GM21423 (cell line): ENCODE data around the gene OSBPL6.
"Not testable (repeated sequence)": the region's sequence is repeated elsewhere in the genome, so short reads cannot be mapped to it uniquely, and the experiment has no call there.

ENCODE experiments used
- ATAC-seq: cut with Tn5 transposase; IDR thresholded peaks from one replicate; pipeline ENCODE4 v1.9.1; 2021; ENCODE audit warnings: mild to moderate bottlenecking, moderate library complexity; ENCODE audit not compliant: unreplicated experiment

OSBPL6 gene

GRCh38 chr2:178394859-178395258, 200.5 kb downstream of the OSBPL6 start:
- ATAC-seq = no peak

DNA sequence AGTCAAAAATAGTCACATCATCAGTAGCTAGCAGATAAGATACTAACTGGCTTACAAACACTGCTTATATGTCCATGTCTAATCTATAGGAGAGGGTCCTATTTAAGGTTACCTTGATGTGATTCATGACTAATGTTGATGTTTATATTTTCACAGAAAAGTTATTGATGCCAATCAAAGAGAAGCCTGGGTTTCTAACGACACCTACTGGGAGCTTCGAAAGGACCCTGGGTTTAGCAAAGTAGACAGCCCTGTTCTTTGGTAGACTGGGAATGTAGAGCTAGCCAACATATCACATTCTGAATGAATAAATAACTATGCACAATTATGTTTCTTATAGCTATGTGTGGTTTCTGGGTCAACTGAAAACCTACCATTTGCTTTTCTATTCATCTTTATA, 201.0 kb downstream of the OSBPL6 start:
- no peak for ATAC-seq

DNA sequence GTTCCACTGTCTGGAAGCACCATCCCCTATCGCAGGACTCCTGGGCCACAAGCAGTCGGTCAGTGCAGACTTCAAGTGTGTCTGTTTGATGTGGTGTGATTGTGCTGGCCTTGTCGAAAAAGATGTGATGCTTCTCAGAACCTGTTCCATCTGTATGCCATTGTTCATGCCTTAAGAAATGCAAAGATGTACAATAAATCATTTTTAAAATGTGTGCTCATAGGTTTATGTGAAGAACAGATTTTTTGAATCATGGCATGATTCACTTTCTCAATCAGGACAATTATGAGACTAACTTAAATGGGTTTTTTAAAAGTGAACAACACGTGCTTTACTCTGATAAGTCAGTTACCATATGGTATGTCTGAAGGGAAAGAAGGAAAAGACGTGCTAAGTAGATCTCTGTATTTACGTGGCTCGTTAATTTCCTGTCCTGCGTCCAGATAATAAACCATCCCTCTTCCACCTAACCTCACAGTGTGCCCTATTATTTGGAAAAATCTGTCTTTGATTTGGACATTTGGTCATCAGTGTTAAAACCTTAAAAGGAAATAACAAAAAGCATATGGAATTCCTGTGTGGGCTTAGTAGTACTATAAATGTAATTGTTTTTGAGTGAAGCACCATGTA, 201.7 kb downstream of the OSBPL6 start:
- no peak for ATAC-seq

GRCh38 chr2:178397002-178397605, 202.8 kb downstream of the OSBPL6 start:
- peak; percentile 89 for ATAC-seq

- ATAC-seq = no peak
These were observed 207.7 kb downstream of the OSBPL6 start for GRCh38 chr2:178401994-178402437.

- ATAC-seq = peak; percentile 38
These were observed 209.5 kb downstream of the OSBPL6 start for GRCh38 chr2:178403671-178404306.

GRCh38 chr2:178404368-178404767, 210.1 kb downstream of the OSBPL6 start:
- ATAC-seq = peak; percentile 100

- no peak for ATAC-seq
These were observed 214.9 kb downstream of the OSBPL6 start for GRCh38 chr2:178409261-178409660.

GRCh38 chr2:178412047-178412446, 217.7 kb downstream of the OSBPL6 start:
- ATAC-seq = no peak

DNA sequence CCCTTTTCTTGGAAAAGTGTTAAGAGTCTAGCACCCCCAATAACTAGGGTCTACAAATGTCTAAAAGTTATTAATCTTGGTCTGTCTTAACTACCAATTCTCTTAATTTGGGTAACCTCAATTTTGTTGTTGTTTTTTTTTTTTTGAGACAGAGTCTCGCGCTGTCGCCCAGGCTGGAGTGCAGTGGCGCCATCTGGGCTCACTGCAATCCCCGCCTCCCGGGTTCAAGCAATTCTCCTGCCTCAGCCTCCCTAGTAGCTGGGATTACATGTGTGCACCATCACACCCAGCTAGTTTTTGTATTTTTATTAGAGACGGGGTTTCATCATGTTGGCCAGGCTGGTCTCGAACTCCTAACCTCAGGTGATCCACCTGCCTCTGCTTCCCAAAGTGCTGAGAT, 218.1 kb downstream of the OSBPL6 start:
- not testable (repeated sequence) for ATAC-seq

DNA sequence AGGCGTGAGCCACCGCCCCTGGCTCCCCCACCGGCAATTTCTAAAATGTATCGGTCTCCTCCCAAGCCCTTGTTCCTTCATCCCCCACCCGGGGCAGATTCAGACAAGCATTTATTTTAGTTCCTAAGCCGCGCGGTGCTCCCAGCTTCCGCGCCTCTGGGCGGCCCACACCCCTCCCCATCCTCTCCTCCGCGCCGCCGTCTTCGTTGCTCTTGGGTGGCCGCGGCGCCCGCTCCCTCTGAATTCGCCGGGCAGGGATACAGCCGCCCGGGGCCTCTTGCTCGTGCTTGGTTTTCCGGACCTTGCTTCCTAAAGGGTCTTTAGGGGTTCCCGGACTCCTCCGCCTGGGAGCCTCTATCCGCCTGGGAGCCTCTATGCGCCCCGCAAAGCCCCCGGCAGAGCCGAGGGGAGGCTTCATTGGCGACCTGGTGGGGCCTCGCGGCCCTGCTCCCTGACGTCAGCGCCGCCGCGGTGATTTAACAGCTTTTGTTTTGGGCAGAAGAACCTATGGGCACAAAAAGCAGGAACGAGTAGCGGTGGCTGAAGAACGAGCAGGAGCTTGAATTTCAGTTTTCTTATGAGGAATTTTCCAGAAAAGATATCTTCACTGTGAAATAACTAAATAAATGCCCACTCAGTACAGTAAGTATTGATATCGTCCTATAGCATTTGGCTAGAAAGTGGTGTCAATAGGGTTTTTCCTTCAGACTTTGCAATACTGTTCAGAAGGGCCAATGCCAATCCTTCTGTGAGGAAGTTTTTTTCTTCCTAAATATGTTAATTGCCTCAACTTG, 219.4 kb downstream of the OSBPL6 start:
- ATAC-seq = peak; percentile 73

GRCh38 chr2:178414266-178415247, 220.2 kb downstream of the OSBPL6 start:
- peak; percentile 85 for ATAC-seq

- ATAC-seq = no peak
These were observed 221.7 kb downstream of the OSBPL6 start for GRCh38 chr2:178415979-178416378.

DNA sequence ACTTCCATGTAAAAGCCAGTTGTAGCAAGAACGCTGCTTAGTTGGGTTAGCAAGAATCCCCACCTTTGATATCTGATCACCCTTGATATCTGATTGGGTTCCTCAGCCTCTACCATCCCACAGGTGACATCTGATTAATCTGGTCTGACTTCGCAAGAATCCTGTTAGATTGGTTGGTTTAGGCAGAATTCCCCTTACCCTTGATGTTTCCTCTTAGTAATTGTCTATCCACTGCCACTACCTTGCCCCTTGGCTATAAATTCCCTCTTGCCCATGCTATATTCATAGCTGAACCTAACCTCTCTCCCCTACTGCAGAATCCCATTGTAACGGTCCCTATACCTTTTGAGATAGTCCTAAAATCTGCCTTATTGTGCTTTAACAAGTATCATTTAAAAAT, 223.6 kb downstream of the OSBPL6 start:
- ATAC-seq = no peak

GRCh38 chr2:178418426-178418825, 224.1 kb downstream of the OSBPL6 start:
- ATAC-seq = no peak

DNA sequence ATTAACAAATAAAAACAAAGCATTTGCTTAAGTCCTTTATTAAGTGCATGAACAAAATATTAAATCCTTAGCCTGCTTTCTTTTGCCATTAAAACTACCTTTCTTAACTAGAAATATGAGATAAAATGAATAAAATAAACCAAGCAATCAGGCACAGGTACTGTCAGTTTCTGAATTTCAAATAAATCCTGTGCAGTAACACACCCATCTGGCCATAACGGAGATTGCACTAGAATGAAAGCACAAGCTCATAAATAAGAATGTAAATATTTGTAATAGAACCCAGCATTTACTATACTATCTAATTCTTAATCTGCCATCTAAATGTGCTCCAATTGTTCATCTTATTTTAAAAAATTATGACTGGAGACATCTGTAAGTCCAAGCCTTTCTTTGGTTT, 224.8 kb downstream of the OSBPL6 start:
- no peak for ATAC-seq

GRCh38 chr2:178420463-178420999, 226.2 kb downstream of the OSBPL6 start:
- no peak for ATAC-seq

DNA sequence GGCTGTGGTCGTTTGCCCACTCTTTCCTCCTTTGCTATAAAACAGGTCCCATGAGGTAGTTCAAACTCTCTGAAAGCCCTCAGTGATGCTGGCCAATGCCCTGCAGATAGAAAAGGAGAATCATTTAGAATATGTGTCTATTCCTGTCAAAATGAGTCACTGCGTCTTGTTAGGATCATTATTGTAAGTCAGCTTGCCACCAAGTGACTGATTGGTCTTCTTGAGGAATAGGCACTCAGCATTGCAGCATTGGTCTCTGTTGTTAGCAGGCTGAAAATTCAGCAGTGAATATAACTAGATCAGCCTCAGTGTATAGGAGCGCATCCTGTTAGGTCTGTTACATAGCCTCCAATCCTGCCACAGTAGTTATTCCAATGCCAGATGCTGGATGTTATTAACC, 227.8 kb downstream of the OSBPL6 start:
- ATAC-seq = no peak

DNA sequence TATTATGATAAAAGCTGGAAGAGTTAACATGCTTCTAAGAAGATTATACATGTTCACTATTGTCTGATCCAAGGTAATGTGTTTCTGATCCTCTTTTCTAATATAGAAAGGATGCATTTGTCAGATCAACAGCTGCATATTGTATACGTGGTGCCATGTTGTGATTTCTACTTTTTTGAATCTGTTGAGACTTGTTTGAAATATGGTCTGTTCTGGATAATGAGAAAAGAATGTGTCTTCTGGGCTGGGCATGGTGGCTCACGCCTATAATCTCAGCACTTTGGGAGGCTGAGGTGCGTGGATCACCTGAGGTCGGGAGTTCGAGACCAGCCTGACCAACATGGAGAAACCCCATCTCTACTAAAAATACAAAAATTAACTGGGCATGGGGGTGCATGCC, 229.4 kb downstream of the OSBPL6 start:
- ATAC-seq = not testable (repeated sequence)

DNA sequence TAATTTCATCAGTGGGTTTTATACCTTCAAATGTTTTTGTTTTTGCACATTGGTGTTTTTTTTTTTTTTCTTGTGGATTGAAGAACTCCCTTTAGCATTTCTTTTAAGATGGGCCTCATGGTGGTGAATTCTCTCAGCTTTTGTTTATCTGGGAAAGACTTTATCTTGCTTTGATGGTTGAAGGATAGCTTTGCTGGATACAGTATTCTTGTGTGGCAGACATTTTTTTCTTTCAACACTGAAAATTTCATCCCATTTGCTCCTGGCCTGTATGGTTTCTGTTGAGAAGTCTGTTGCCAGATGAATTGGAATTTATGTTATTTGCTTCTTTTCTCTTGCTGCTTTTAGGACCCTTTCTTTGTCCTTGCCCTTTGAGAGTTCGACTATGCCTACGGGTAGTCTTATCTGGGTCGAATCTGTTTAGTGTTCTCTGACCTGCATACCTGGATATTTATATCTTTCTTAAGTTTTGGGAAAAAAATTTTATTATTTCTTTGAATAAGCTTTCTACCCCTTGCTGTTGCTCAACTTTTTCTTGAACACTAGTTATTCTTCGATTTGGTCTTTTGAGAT, 231.0 kb downstream of the OSBPL6 start:
- no peak for ATAC-seq
